Measurements from ENCODE around the gene MTHFD2L.

GRCh38 chr4:74292111-74292870, 134.4 kb downstream of the MTHFD2L start:
- no peak for TF ChIP-seq CTCF (IDR thresholded peaks at IDR 0.05)
- no peak for TF ChIP-seq POLR2AphosphoS5 (IDR thresholded peaks at IDR 0.05)
- no peak for TF ChIP-seq POLR2A (IDR thresholded peaks at IDR 0.05)
